ENCODE data around the gene FAM228B. TPM values are rescaled to one million over a fixed set of nuclear protein-coding genes. Genes with fewer than 3 reads are reported as not detected.
A peak's percentile ranks its signal among the peaks of the same experiment; 100 is the strongest.

FAM228B gene
- total RNA-seq, 2 donors from 2014 or later: 17.7 to 20.6 TPM

DNA sequence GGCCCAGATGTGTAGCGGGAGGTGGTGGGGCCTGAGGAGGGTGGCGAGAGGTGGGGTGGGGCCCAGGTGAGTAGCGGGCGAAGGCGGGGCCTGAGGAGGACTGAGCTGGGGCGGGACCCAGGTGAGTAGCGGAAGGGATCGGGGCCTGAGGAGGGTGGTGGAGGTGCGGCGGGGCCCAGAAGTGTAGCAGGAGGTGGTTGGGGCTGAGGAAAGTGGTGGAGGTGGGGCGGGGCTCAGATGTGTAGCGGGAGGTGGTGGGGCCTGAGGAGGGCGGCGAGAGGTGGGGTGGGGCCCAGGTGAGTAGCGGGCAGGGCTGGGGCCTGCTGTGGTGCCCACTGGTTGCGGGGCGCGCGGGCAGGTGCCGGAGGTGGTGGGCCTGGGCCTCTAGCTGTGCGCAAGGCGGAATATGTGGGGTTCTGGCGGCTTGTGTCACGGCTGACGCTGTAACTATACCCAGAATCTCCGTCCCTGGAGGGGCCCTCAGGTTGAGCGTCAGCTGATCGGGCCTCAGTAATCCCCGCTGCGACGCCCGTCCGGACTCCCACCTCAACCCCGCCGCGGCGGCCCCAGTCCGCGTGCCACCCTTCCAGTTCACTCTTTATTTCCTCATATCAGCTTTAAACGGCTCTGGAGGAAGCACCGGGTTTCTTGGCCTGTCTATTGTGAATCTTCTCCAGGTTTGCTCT is 46.3 kb upstream of the FAM228B start:
- peak overlapping the region; percentile 53 to 55 for H3K4me3 ChIP-seq
- intact Hi-C loops (cut with DNase I): loop anchor here (2.0 kb wide), 1 partner anchor 150 kb away; the partner anchor contains the start of gene ATAD2B
- no peak for DNase-seq (ENCODE audit: low spot score)
- peak overlapping the region; percentile 98 for H3K27ac ChIP-seq
- no peaks in the 10 kb centered on the region for H3K9me3 ChIP-seq
- WGBS: under 1% methylated on average over 37 of the region's 41 CpGs
- H3K27me3 ChIP-seq (replicated peaks; ENCODE audit: insufficient read depth): no peaks in the 10 kb centered on the region
- no peaks in the 10 kb centered on the region for H3K4me1 ChIP-seq (replicated peaks)
- no peaks in the 10 kb centered on the region for H3K36me3 ChIP-seq
- TF ChIP-seq POLR2A (IDR thresholded peaks at IDR 0.05): peak; percentile 74
- peak; percentile 5 for TF ChIP-seq POLR2AphosphoS5 (IDR thresholded peaks at IDR 0.05)
- TF ChIP-seq, protein P1, sequence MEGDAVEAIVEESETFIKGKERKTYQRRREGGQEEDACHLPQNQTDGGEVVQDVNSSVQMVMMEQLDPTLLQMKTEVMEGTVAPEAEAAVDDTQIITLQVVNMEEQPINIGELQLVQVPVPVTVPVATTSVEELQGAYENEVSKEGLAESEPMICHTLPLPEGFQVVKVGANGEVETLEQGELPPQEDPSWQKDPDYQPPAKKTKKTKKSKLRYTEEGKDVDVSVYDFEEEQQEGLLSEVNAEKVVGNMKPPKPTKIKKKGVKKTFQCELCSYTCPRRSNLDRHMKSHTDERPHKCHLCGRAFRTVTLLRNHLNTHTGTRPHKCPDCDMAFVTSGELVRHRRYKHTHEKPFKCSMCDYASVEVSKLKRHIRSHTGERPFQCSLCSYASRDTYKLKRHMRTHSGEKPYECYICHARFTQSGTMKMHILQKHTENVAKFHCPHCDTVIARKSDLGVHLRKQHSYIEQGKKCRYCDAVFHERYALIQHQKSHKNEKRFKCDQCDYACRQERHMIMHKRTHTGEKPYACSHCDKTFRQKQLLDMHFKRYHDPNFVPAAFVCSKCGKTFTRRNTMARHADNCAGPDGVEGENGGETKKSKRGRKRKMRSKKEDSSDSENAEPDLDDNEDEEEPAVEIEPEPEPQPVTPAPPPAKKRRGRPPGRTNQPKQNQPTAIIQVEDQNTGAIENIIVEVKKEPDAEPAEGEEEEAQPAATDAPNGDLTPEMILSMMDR (IDR thresholded peaks at IDR 0.05): no peak

DNA sequence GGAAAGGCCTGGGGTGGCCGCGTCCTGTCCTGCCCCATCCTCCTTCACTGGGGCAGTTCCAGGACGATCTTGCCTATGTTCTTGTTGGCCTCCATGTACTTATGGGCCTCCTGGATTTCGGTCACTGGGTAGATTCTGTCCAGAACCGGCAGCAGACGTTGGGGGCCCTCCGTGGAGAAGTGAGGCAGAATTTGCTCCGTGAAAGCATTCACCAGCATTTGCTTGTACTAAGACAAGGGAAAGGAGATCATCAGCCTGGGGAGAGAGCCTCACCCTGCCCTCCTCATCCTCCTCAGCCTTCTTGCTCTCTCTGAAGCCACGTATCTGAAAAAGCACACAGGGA is 45.8 kb upstream of the FAM228B start:
- no peaks in the 10 kb centered on the region for H3K36me3 ChIP-seq

DNA sequence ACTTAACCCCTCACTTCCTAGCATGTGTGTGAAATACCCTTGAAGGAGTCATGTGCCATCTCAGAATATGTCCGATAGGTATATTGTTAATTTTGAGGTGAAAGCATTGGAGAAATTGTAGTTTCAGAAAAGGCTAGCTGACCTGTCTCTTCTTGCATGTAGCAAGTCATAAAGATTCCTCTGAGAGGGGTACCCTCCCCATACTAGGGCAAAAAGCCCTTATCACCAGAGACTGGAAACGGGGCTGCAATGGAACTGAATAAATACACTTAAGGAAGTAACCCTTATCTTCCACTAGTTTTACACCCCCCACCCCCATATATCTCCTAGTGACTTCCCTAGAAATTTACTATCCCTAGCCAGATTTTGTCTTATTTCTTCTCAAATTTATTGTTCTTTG is 45.4 kb upstream of the FAM228B start:
- no peak for DNase-seq (ENCODE audit: low spot score)
- no peaks in the 10 kb centered on the region for H3K36me3 ChIP-seq
- intact Hi-C loops (cut with DNase I): loop anchor here (2.0 kb wide), 1 partner anchor 151 kb away; the partner anchor contains the start of gene ATAD2B
- TF ChIP-seq POLR2AphosphoS5 (IDR thresholded peaks at IDR 0.05): no peak
- TF ChIP-seq, protein P1 (IDR thresholded peaks at IDR 0.05): no peak
- TF ChIP-seq POLR2A (IDR thresholded peaks at IDR 0.05): no peak
- peak overlapping the region; percentile 98 for H3K27ac ChIP-seq
- no peaks in the 10 kb centered on the region for H3K27me3 ChIP-seq (replicated peaks; ENCODE audit: insufficient read depth)
- H3K4me3 ChIP-seq: peak overlapping the region; percentile 53 to 55
- H3K4me1 ChIP-seq (replicated peaks): no peaks in the 10 kb centered on the region
- H3K9me3 ChIP-seq: no peaks in the 10 kb centered on the region
- WGBS: 34% methylated on average over 2 of the region's 2 CpGs

More for the DNA sequence above, 45.8 kb upstream of the FAM228B start:
- WGBS: under 1% methylated on average over 9 of the region's 9 CpGs
- peak overlapping the region; percentile 53 to 55 for H3K4me3 ChIP-seq
- no peaks in the 10 kb centered on the region for H3K4me1 ChIP-seq (replicated peaks)
- intact Hi-C loops (cut with DNase I): loop anchor here (2.0 kb wide), 1 partner anchor 151 kb away; the partner anchor contains the start of gene ATAD2B
- H3K9me3 ChIP-seq: no peaks in the 10 kb centered on the region
- no peak for TF ChIP-seq POLR2AphosphoS5 (IDR thresholded peaks at IDR 0.05)
- TF ChIP-seq, protein P1 (IDR thresholded peaks at IDR 0.05): no peak
- TF ChIP-seq POLR2A (IDR thresholded peaks at IDR 0.05): no peak
- peak overlapping the region; percentile 98 for H3K27ac ChIP-seq
- DNase-seq (ENCODE audit: low spot score): no peak
- H3K27me3 ChIP-seq (replicated peaks; ENCODE audit: insufficient read depth): no peaks in the 10 kb centered on the region

- no peak for TF ChIP-seq POLR2AphosphoS5 (IDR thresholded peaks at IDR 0.05)
- no peak for TF ChIP-seq POLR2A (IDR thresholded peaks at IDR 0.05)
- TF ChIP-seq, protein P1 (IDR thresholded peaks at IDR 0.05): no peak
- no peak for DNase-seq (ENCODE audit: low spot score)
- intact Hi-C loops (cut with DNase I): loop anchor here (10.0 kb wide), 1 partner anchor 304 kb away; no protein-coding TSS in a partner anchor
These were observed 42.6 kb upstream of the FAM228B start for GRCh38 chr2:24080701-24081100.

More at GRCh38 chr2:24080701-24081100, 42.6 kb upstream of the FAM228B start:
- Histone ChIP-seq H3K4me1 (replicated peaks) (peaks cover 3% of the 10 kb centered on the region), H3K9me3 (no peaks in the 10 kb centered on the region), H3K4me3 (no peak overlapping the region), H3K36me3 (no peaks in the 10 kb centered on the region), H3K27ac (no peak overlapping the region), H3K27me3 (replicated peaks; ENCODE audit: insufficient read depth) (no peaks in the 10 kb centered on the region)
- 49% methylated on average over 2 of the region's 2 CpGs for WGBS

Data from prostate gland (tissue), 2 donors.